Endothelial cell of umbilical vein (primary cell): Measurements from ENCODE around the gene SH3PXD2A. TPM values are rescaled to one million over a fixed set of nuclear protein-coding genes. Genes with fewer than 3 reads are reported as not detected.

Experiments used
- BruUV-seq: library from RNA; stranded (reverse); fragments of 400-500 nt; replicated peaks from 2 replicates; lab custom pipeline; 2021; lab: Mats Ljungman, UMichigan
- CTCF ChIA-PET: fragments of 300-600, 350-600 bp; sonication (Branson Sonifier 250); formaldehyde crosslinking; loops from one replicate; lab custom pipeline; 2021; ENCODE audit warnings: antibody characterized with exemption, inconsistent platforms; lab: Charles Lee
- POLR2A ChIA-PET: fragments of 300-600, 350-600 bp; sonication (Branson Sonifier 250); formaldehyde crosslinking; loops from one replicate; lab custom pipeline; 2021; ENCODE audit warnings: antibody characterized with exemption, inconsistent platforms; lab: Charles Lee
- DNase-seq: peaks from one replicate; pipeline ENCODE4 v3.0.0-alpha.2; 2011; ENCODE audit warnings: low read depth, low spot score
- FAIRE-seq: peaks from 2 replicates; lab custom pipeline; 2011; peaks lifted over from hg19 to GRCh38; lab: Jason Lieb, UNC
- H2AFZ ChIP-seq: 2 replicates; pipeline ENCODE4 v1.6.0; 2012; ENCODE audit warnings: low read depth, low read length, control low read depth, inconsistent platforms
- H3K27ac ChIP-seq: 2 replicates; pipeline ENCODE4 v1.5.1; 2011; ENCODE audit warnings: low read depth, mild to moderate bottlenecking, control low read depth, low read length, moderate library complexity; ENCODE audit not compliant: insufficient read depth
- H3K27me3 ChIP-seq, 2 experiments: 2 replicates each; pipeline versions ENCODE4 v1.6.0 to v1.6.1; 2011; ENCODE audit warnings: low read length in 2 of 2, mixed read lengths in 1 of 2; ENCODE audit not compliant: control insufficient read depth in 2 of 2, insufficient read depth in 2 of 2
- H3K36me3 ChIP-seq, 2 experiments: 2 replicates in 1 of 2; 3 replicates in 1 of 2; pipeline ENCODE4 v1.5.1; 2011; ENCODE audit warnings: low read length in 2 of 2, mild to moderate bottlenecking in 1 of 2, moderate library complexity in 1 of 2; ENCODE audit not compliant: control insufficient read depth in 2 of 2, insufficient read depth in 2 of 2; ENCODE audit errors: extremely low read depth in 1 of 2
- H3K4me1 ChIP-seq: 3 replicates; pipeline ENCODE4 v1.5.1; 2011; ENCODE audit warnings: mild to moderate bottlenecking, low read length; ENCODE audit not compliant: control insufficient read depth, insufficient read depth; ENCODE audit errors: extremely low read depth
- H3K4me2 ChIP-seq: 2 replicates; pipeline ENCODE4 v1.6.1; 2011; ENCODE audit warnings: low read length, control low read depth, mixed read lengths; ENCODE audit not compliant: insufficient read depth
- H3K4me3 ChIP-seq, 3 experiments: fragments of 200-600 bp in 1 of 3; sonication (generic), shearing (Covaris generic) in 1 of 3; replicated peaks in 1 of 3; 2 replicates each; pipeline ENCODE4 v1.5.1; 2011 to 2016; ENCODE audit warnings: control low read depth in 3 of 3, low read length in 3 of 3, mild to moderate bottlenecking in 2 of 3, inconsistent platforms in 1 of 3, low read depth in 1 of 3, moderate library complexity in 1 of 3; ENCODE audit not compliant: insufficient read depth in 1 of 3
- H3K79me2 ChIP-seq: 2 replicates; pipeline ENCODE4 v1.6.0; 2012; ENCODE audit warnings: low read length, inconsistent platforms; ENCODE audit not compliant: control insufficient read depth, insufficient read depth
- H3K9ac ChIP-seq: replicated peaks from 2 replicates; pipeline ENCODE3; 2011; ENCODE audit warnings: low read length, control low read depth; ENCODE audit not compliant: insufficient read depth; ENCODE audit errors: extremely low read depth
- H3K9me1 ChIP-seq: replicated peaks from 3 replicates; pipeline ENCODE4 v1.6.0; 2011; ENCODE audit warnings: mild to moderate bottlenecking, low read length; ENCODE audit not compliant: control insufficient read depth, insufficient read depth; ENCODE audit errors: extremely low read depth
- H3K9me3 ChIP-seq: replicated peaks from 2 replicates; pipeline ENCODE4 v1.5.1; 2012; ENCODE audit warnings: low read length, inconsistent platforms; ENCODE audit not compliant: control insufficient read depth, insufficient read depth
- H4K20me1 ChIP-seq: replicated peaks from 2 replicates; pipeline ENCODE3; 2011; ENCODE audit warnings: mild to moderate bottlenecking, low read length; ENCODE audit not compliant: control insufficient read depth, insufficient read depth; ENCODE audit errors: extremely low read depth
- CTCF ChIP-seq, 2 donors: IDR thresholded peaks; 1 replicate in 1 of 2; 2 replicates in 1 of 2; pipeline ENCODE4 v1.5.1; 2011; ENCODE audit warnings: low read length in 2 of 2, mild to moderate bottlenecking in 2 of 2, moderate library complexity in 2 of 2, control low read depth in 1 of 2, inconsistent platforms in 1 of 2, low read depth in 1 of 2; ENCODE audit not compliant: insufficient read depth in 1 of 2; ENCODE audit errors: extremely low read depth in 1 of 2
- EZH2 ChIP-seq: IDR thresholded peaks from 2 replicates; pipeline ENCODE4 v1.6.1; 2012; ENCODE audit warnings: borderline replicate concordance, low read depth, mild to moderate bottlenecking, moderate library complexity, low read length, inconsistent platforms; ENCODE audit not compliant: severe bottlenecking
- FOS ChIP-seq: IDR thresholded peaks from 2 replicates; pipeline ENCODE4 v1.6.1; 2011; ENCODE audit warnings: mild to moderate bottlenecking, low read length, moderate library complexity, borderline replicate concordance; ENCODE audit not compliant: insufficient read depth
- GATA2 ChIP-seq: IDR thresholded peaks from 2 replicates; pipeline ENCODE4 v1.7.0; 2011; ENCODE audit warnings: low read depth, mild to moderate bottlenecking, moderate library complexity, mixed read lengths, low read length; ENCODE audit not compliant: insufficient read length, insufficient read depth
- JUN ChIP-seq: IDR thresholded peaks from 2 replicates; pipeline ENCODE4 v1.6.1; 2011; ENCODE audit warnings: borderline replicate concordance, low read depth; ENCODE audit not compliant: insufficient read length, insufficient read depth
- MAX ChIP-seq: IDR thresholded peaks from 2 replicates; pipeline ENCODE4 v1.6.1; 2011; ENCODE audit not compliant: insufficient read depth, insufficient read length
- MYC ChIP-seq: IDR thresholded peaks from one replicate; pipeline ENCODE4 v1.6.1; 2011; ENCODE audit warnings: mild to moderate bottlenecking, low read depth, low read length
- POLR2A ChIP-seq: IDR thresholded peaks from 2 replicates; pipeline ENCODE4 v1.6.1; 2012; ENCODE audit warnings: low read depth, mild to moderate bottlenecking, control low read depth, low read length
- POLR2AphosphoS5 ChIP-seq: IDR thresholded peaks from 2 replicates; pipeline ENCODE4 v1.6.1; 2012; ENCODE audit warnings: low read depth, mild to moderate bottlenecking, control low read depth, low read length, moderate library complexity; ENCODE audit not compliant: insufficient read depth
- dilution Hi-C: fragments of 300-500 bp; cut with MboI; formaldehyde crosslinking; loops from one replicate; pipeline ENCODE4 v1.15.0; 2019; ENCODE audit warnings: low sequenced_read_pairs; ENCODE audit not compliant: extremely low pct_ligation_motif_present
- intact Hi-C: fragments of 100-400 bp; cut with micrococcal nuclease; formaldehyde crosslinking; loops from one replicate; pipeline ENCODE4 v1.10.0; 2022
- polyA plus RNA-seq, 4 experiments: library from polyadenylated mRNA; depleted of rRNA in 3 of 4; stranded (reverse) in 3 of 4; unstranded in 1 of 4; fragments of >200 nt; gene quantifications; 2 replicates each; pipeline versions ENCODE4 v1.2.1 to v1.2.3, GENCODE V29; 2011 to 2012; ENCODE audit warnings: missing spikeins in 1 of 4
- total RNA-seq: library from RNA; stranded (reverse); gene quantifications from 2 replicates; pipeline ENCODE4 v1.2.3, GENCODE V29; 2021

The SH3PXD2A gene
- total and polyA plus RNA-seq, 2 donors (not counting 3 experiments of a cell fraction or from before 2014, with no cell fraction given), result 1.4 to 5.1 TPM

- Histone ChIP-seq H3K4me2 (no peak overlapping the region), H2AFZ (no peak overlapping the region), H3K27ac (no peak overlapping the region), H3K79me2 (no peaks in the 10 kb centered on the region), H4K20me1 (no peaks in the 10 kb centered on the region), H3K4me3 (no peak overlapping the region), H3K9me1 (no peaks in the 10 kb centered on the region), H3K9ac (no peak overlapping the region), H3K27me3 (no peaks in the 10 kb centered on the region), H3K9me3 (no peaks in the 10 kb centered on the region), H3K4me1 (no peaks in the 10 kb centered on the region), H3K36me3 (no peaks in the 10 kb centered on the region)
- intact Hi-C loops (no loop called here), dilution Hi-C loops (no loop called here)
- ChIA-PET CTCF (interaction anchor here (1.0 to 1.3 kb wide), 2 partner anchors 53 to 112 kb away, joined by 3 to 4 read pairs; no protein-coding TSS in a partner anchor), POLR2A (no interaction called here)
- DNase-seq (no peak), FAIRE-seq (no peak)
- no peak for TF ChIP-seq POLR2AphosphoS5
- TF ChIP-seq CTCF (IDR thresholded peaks at IDR 0.05; ENCODE audit: extremely low read depth in 1 of 2, insufficient read depth in 1 of 2, low read depth in 1 of 2, low read length in 2 of 2), result no peak
- no peak for TF ChIP-seq MYC
- TF ChIP-seq EZH2, result no peak
- no peak for TF ChIP-seq GATA2
- no peak for TF ChIP-seq POLR2A
- TF ChIP-seq JUN, result no peak
- TF ChIP-seq MAX, result no peak
- no peak for TF ChIP-seq FOS
- no TSS peak for BruUV-seq
Measured at GRCh38 chr10:103798511-103798910, 56.9 kb downstream of the SH3PXD2A start.
